GM12891 (cell line): ENCODE results near the gene ZNF473.

ENCODE experiments used
- POLR2A ChIP-seq: IDR thresholded peaks from 2 replicates; pipeline ENCODE4 v1.6.1; 2011; ENCODE audit warnings: low read depth, low read length, control low read depth
- POLR2AphosphoS5 ChIP-seq: IDR thresholded peaks from 2 replicates; pipeline ENCODE4 v1.6.1; 2011; ENCODE audit warnings: low read depth, low read length, control low read depth
- TAF1 ChIP-seq: IDR thresholded peaks from 2 replicates; pipeline ENCODE4 v1.6.1; 2011; ENCODE audit warnings: low read depth, low read length, control low read depth

DNA sequence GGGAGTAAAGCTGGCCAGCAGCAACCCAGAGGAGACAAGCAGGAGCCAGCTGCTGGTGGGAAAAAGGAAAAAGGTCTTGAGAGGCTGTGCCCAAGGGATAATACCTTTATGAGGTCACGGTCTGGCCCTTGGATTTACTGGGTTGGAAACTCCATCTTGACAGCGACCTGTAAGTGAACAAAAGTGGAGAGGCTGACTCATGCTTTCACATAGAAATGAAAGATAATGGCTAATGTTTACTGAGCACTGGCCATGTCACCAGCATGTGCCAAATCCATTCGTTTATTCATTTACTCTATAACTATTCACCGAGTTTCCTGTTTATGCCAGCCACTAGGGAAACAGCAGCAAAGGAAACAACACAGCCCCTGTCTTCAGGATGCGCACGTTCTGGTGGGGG lies 5.3 kb upstream of the ZNF473 start:
- TF ChIP-seq POLR2A (no peak), TAF1 (no peak), POLR2AphosphoS5 (no peak)
